GM19324 (cell line): ENCODE measurements around the gene EFCAB14.
"Not testable (repeated sequence)": the region's sequence is repeated elsewhere in the genome, so short reads cannot be mapped to it uniquely, and the experiment has no call there.

ENCODE experiments used
- ATAC-seq: cut with Tn5 transposase; IDR thresholded peaks from one replicate; pipeline ENCODE4 v1.9.1; 2021; ENCODE audit warnings: mild to moderate bottlenecking, moderate library complexity; ENCODE audit not compliant: unreplicated experiment, low FRiP score

The EFCAB14 gene

DNA sequence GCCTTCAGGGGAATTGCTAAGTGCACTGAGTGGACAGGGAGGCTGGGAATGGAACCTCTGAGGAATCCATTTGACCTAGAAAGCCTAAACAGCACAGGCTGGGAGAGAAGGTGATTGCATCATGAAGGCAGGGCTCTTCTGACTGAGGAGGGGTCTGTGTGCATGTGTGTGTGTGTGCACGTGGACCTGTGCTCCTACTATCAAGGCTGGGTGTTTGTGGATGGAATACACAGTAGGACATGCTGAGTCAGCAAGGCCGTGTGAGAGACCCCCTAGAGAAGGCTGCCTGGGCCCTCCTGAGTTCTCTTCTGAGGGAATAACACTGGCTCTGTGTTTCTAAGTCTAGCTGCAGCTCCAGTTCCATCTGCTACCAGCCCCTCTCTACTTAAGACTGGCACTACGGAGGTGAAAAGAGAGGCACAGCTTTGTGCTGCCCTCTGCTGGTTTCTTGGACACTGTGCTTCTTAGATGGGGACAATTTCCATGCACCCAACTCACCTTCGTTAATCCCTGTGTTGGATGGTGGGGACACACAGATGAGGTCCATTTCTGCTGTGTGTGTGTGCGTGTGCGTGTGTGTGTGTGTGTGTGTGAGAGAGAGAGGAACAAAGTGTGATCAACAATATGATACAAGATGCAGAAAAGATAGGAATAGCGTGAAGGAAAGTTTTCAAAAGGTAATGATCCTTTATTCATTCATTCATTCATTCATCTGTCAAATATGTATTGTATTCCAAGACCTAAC lies 6.2 kb upstream of the EFCAB14 start:
- no peak for ATAC-seq

DNA sequence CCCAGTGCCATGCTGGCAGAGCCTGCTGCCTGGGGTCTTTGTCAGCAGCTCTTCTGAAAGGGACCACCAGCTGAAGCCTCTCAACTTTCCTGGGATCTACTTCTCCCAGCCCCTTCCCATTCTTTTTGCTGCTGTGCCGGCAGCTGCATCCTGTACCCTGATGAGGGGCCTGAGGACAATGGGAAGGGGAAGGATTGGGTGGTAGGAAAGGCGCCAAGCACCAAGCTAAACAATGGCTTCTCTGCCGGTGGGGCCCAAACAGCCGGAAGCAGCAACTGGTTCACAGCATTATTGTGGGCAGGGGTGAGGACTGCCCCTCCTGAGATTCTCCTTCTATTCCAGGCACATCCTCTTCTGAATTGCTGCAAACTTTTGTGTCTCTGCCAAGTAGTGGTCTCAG lies 5.0 kb upstream of the EFCAB14 start:
- ATAC-seq = no peak

DNA sequence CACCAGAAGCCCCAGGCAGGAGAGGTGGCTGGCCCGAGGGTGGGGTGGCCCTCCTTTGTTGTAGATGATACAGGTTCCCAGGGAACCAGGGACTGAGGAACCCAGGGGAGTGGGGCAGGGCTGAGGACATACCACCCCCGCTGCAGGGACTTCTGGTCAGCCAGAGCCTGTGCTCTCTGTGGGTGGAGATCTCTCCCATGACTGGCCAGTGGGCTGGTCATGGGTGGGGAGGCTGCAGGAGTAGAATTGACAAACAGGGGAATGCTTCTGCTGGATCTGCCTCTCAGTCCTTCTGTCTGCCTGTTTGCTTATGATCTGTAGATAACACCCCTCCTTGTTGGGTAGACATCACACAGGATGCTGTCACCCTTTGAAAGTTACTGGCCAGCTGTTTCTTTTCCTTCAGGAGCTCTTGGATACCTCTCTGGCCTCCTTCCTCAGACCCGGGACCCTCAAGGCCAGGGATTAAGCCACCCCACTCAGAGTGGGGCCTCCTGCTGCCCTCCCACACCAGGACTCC lies 2.8 kb upstream of the EFCAB14 start:
- no peak for ATAC-seq

DNA sequence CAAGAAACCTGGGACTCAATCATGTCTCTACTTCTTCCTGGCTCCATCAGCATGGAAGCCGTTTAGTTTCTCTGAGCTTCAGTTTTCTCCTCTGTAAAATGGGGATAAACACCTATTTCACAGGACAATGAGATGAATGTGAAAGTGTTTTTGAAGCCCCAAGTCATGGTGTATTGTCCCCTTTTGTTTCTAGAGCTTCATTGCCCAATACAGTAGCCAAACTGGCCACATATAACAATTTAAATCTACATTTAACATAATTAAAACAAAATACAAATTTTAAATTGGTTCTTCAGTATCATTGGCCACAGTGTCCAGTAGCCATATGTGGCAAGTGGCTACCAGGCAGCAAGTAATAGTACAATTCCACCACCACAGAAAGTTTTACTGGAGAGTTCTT lies 2.3 kb upstream of the EFCAB14 start:
- ATAC-seq = no peak

DNA sequence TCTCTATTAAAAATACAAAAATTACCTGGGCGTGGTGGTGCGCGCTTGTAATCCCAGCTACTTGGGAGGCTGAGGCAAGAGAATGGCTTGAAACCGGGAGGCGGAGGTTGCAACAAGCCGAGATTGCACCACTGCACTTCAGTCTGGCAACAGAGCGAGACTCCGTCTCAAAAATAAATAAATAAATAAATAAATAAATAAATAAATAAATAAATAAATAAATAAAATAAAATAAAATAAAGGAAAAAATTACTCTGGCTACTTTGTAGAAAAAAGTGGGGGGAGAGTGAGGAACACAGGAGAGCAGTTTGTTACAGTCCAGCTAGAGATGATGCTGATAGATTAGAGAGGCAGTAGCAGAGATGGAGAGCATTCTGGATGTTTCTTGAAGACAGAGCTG lies 1.4 kb upstream of the EFCAB14 start:
- ATAC-seq = not testable (repeated sequence)

DNA sequence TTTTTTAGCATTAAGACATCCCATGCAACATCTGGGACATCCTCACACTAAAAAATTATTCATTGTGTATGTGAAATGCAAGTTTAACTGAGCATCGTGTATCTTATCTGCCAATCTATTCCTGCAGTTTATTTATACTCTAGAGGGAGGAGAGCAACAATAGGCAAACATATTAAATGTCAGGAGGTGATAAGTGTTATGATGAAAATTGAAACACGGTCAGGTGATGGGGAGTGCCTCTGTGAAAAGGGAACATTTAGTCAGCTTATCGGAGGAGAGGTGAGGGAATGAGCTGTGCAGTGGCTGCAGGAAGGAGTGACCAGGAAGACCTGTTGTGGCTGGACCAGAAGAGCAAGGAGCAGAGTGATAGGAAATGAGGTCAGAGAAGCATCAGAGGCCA lies 775 bp upstream of the EFCAB14 start:
- no peak for ATAC-seq

DNA sequence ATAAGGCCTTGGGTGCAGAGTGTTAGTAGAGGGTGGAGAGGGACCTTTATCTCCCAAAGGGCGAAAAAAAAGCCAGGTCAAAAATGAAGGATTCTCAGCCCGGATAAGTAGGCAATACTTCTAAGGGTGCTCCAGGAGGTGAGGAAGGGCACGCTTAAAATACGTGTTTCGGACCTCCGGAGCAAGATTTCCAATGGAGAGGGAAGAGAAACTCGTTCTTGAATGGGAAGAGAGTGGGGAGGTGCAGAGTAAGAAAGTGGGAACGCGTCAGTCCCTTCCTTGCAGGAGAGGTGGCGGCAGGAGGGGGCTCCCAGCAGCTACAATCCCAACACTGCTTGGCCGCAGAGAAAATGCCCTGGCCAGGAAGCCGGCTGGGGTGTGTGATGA lies 581 bp downstream of the EFCAB14 start:
- ATAC-seq = no peak

DNA sequence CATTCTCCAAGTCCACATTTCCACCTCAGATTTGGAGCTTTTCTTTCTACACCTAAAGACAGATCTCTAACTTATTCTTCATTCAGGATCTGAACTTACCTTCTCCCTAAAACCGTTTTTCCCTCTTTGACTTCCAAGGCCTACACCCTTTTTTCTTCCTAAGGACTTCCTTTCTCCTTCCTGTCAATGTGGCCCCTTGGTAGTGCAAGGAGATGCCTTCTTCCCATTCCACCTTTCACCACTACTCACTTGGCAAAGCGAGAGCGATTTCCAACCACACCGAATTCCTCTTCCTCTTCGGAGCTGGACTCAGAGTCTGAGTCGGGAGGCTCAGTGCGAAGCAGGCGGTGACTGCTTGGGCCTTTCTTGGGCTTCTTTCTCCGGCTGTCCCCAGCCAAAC lies 1.3 kb downstream of the EFCAB14 start:
- no peak for ATAC-seq

DNA sequence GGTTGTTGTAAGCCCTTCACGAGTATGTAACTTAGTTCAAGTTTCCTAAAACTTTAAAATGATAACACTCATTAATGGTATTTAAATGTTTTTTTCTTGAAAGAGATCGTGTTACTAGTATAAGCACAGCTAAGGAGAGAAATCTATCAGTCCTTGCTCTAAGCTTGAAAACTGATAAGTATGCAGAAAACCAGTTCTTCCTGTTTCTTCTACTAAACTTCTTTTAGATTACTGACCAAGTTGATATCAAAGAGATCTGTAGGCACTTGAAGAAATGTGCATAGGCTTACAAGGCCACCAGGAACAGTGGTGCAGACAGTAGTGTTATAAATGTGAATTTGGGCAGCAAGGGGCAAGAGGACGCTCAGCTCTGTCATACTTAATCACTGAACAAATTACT lies 3.9 kb downstream of the EFCAB14 start:
- ATAC-seq = no peak

DNA sequence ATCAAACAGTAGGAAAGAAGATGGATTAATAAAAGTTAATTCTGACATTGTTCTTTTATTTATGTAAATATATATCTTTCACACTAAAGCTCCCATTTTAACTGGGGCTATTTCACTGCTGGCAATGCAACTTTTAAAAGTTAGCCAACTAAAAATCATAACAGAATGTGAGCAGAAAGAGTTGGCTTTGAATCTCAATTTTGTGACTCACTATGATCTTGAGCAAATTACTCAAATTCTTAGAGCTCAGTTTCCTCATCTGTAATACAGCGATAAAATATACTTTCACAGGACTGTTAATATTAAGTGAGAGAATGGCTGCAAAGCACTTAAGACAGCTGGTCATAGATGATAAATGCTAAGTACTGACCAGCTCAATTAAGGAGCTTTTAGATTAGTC lies 10.8 kb downstream of the EFCAB14 start:
- no peak for ATAC-seq

DNA sequence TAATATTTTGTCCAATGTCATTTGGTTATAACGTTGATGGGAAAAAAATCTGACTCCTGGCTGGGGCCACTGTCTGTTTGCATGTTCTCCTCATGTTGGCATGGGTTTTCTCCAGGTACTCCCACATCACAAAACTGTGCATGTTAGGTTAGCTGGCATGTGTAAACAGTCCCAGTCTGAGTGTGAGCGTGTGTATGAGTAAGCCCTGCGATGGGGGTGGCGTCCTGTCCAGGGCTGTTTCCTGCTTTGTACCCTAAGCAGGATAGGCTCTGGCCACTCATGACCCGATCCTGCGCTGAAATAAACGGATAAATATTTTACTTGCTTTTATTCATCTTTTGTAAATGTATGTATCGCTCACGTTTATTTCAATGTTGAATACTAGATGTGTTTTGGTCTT lies 13.5 kb downstream of the EFCAB14 start:
- no peak for ATAC-seq

DNA sequence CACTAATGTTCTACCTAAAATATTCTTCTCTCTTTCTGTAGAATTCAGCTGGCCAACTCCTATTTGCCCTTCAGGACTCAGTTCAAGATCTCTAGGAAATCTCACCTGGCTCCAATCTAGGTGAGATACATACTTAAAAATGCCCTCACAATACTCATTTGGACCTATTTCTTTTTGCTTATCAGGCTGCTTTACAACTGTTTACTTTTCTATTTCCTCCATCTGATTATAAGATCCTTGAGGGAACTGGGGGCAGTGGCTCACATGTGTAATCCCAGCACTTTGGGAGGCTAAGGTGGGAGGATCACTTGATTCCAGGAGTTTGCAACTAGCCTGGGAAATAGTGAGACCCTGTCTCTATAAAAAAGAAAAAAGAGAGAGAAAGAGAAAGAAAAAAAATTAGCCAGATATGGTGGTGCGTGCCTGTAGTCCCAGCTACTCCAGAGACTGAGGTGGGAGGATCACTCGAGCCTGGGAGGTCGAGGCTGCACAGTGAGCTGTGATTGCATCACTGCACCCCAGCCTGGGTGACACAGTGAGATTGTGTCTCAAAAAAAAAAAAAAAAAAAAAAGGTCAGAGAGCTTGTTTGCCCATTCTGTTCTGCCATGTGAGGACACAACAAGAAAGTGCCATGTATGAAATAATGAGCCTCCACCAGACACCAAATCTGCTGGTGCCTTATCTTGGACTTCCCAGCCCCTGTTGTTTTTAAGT lies 14.8 kb downstream of the EFCAB14 start:
- no peak for ATAC-seq

DNA sequence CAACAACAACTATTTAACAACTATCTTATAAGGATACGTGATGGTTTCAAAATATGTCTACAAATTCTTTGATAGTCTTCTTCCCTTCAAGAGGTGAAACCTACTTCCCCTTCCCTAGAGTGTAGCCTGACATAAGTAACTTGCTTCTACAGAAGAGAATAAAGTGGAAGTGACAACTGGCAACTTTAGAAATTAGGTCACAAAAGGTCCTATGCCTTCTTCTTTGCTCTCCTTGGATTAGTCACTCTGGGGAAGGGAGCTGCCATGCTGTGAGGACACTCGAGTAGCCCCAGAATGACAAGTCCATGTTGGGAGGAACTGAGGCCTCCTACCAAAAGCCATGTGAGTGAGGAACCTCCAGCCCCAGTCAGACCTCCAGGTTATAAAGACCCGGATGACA lies 19.2 kb downstream of the EFCAB14 start:
- no peak for ATAC-seq

DNA sequence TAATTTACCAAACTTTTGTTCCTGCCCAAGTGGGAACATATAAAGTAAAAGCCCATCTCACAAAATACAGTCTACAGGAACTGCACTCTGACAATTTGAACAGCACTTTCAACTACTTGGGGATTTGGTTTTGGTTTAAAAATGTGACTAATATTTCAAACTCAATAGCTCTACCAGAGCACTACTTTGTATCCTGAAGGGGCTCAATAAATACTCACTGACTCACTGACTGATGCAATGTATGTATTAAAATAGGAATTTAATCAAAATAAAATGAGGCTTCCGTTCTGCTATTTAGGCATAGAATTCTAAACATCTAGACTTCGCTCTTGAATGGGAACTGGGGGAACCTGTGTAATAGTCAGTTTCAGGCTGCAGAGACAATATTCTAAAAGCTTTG lies 21.9 kb downstream of the EFCAB14 start:
- ATAC-seq = no peak

DNA sequence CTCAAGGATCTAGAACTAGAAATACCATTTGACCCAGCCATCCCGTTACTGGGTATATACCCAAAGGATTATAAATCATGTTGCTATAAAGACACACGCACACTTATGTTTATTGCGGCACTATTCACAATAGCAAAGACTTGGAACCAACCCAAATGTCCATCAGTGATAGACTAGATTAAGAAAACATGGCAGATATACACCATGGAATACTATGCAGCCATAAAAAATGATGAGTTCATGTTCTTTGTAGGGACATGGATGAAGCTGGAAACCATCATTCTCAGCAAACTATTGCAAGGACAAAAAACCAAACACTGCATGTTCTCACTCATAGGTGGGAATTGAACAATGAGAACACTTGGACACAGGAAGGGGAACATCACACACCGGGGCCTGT lies 24.2 kb downstream of the EFCAB14 start:
- ATAC-seq = not testable (repeated sequence)

DNA sequence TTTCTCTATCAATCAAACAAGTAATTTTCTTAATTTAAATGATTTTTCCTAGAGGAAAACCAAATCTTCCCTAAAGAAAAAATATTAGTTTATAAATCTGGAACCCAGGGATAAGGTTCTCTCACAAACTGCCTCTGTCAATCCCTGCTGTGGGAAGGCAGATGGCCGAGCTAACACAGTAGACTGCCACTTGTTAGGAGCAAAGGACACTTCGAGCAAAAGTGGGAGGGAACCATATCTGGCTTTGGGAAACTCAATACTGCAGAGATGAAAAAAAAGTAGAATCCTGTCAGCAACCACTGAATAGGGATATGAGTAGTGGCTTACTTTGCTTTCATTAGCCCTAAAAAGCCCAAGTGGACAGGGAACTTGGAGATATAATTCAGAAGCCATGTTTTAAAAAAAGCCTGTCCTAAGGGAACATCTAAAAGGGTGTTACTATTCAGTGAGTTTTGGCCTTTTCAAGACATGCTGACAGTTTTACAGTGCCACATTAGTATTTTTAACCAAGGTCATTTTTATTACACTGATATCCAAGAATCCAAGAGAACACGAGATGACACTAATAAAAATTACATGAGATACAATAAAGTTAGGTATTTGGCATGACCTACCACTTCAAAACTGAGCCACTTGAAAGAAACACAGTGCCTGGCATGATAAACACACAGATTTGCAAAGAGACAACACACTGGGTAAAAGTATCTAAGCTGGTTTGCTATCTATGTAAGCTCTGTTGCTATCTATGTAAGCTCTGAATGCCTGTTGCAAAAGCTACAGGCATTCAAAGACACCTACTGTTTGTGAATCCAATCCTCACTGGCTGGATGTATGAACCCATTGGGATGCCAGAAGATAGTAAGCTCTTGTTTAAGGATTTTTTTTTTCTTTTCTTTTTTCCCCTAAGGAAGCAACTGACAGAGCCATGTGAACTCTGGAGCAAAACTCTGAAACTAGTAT lies 25.8 kb downstream of the EFCAB14 start:
- ATAC-seq = no peak

DNA sequence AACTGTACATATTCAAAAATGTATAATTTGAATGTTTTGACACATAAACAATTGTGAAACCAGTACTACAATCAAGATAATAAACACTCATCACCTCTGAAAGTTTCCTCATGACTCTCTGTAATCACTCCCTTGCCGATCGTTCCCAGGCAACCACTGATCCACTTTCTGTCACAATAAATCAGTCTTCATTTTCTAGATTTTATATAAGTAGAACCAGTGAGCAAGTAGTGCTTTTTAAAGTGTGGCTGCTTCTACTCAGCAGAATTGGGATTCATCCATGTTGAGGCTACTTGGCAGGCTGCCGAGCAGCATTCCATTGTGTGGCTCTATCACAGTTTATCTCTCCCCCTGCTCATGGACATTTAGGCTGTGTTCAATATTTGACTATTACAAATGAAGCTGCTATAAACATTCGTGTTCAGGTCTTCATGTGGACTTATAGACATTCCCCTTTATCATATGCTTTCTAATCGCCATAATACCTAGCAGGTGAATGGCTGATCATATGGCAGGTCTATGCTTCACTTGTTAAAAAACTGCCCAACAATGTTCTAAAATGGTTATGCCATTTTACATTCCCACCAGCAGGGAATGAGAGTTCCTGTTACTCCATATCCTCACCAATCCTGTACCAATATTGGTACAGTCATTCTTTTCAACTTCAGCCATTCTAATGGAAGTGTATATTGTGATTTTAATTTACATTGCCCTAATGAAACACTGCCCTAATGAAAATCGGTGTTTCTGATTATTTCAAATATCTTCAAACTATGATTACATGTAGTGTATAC lies 26.7 kb downstream of the EFCAB14 start:
- no peak for ATAC-seq

DNA sequence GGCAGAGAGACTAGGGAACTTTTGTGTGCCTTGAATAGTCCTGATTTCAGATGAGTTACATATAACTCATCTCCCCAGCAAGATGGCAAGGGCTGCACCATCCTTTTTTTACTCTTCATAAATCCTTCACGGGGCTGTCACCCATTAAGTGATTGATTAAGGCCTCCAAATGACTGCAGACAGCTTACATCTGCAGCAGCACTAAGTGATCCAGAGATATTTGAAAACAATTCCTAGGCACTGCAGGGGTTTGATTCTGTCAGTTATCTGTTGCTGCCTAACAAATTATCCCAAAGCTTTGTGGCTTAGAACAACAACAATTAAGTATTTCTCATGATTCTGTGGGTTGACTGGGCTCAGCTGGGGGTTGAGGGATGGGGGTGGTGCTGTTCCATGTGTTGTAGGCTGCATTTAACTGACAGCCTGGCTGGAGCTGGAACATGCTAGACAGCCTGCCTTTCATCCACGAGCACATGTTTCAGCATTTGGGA lies 27.9 kb downstream of the EFCAB14 start:
- ATAC-seq = no peak

DNA sequence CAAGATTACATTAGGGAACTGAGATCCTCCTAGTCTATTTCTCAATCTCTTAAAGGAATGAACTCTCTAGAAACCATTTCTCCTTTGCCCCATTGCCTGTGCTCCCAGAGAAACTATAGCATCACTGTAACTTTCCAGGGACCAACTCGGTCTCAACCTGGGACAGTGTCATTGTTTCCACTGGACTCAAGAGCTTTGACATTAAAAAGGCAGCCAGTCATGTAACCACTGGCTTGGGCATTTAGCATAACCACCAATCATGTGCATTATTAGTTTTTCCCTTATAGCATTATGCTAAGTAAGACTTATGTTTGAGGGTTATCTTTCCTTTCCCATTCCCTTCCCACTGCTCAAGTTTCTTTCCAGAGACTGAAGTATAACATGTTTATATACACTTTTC lies 29.0 kb downstream of the EFCAB14 start:
- ATAC-seq = no peak

DNA sequence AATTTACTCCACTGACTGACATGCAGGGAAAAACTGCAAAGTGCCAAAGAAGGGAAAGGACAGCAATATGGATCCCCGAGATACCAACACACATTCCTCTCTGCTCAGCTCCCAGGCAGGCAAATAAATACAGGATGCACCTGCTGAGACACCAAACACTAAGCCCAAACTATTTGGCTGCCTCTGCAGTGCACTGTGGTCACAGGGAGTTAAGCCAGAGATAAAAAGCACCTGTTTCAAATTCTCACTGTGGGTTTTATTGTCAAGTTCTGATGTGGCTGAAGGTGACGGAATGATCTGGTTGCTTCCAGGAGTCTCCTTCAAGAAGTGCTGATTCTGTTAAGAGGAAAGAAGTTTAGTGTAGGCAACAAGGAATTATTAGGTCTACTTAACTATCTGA lies 29.6 kb downstream of the EFCAB14 start:
- no peak for ATAC-seq
